Left forelimb (tissue), 1 donor: ENCODE measurements around the gene TRIM8.
"Not testable (repeated sequence)": the region's sequence is repeated elsewhere in the genome, so short reads cannot be mapped to it uniquely, and the experiment has no call there.

Experiments
- DNase-seq: peaks from one replicate; pipeline ENCODE4 v3.0.0-alpha.2; 2018; ENCODE audit warnings: low spot score

The TRIM8 gene

GRCh38 chr10:102670871-102671434 is 26.7 kb downstream of the TRIM8 start:
- no peak for DNase-seq

- no peak for DNase-seq
Measured at GRCh38 chr10:102673236-102673818, 29.0 kb downstream of the TRIM8 start.

- DNase-seq = no peak
Measured at GRCh38 chr10:102673819-102674511, 29.7 kb downstream of the TRIM8 start.

GRCh38 chr10:102674566-102674965 is 30.3 kb downstream of the TRIM8 start:
- no peak for DNase-seq

GRCh38 chr10:102675011-102675665 is 30.9 kb downstream of the TRIM8 start:
- no peak for DNase-seq

GRCh38 chr10:102675666-102676533 is 31.6 kb downstream of the TRIM8 start:
- DNase-seq = no peak

GRCh38 chr10:102676534-102677315 is 32.4 kb downstream of the TRIM8 start:
- DNase-seq = no peak

- DNase-seq = no peak
Measured at GRCh38 chr10:102677331-102678067, 33.2 kb downstream of the TRIM8 start.

GRCh38 chr10:102678068-102678400 is 33.8 kb downstream of the TRIM8 start:
- DNase-seq = no peak

GRCh38 chr10:102678842-102679289 is 34.6 kb downstream of the TRIM8 start:
- DNase-seq = peak; percentile 80

- no peak for DNase-seq
Measured at GRCh38 chr10:102679596-102679995, 35.3 kb downstream of the TRIM8 start.

GRCh38 chr10:102681696-102682095 is 37.4 kb downstream of the TRIM8 start:
- no peak for DNase-seq

- DNase-seq = no peak
Measured at GRCh38 chr10:102682416-102682815, 38.1 kb downstream of the TRIM8 start.

- no peak for DNase-seq
Measured at GRCh38 chr10:102682981-102683380, 38.7 kb downstream of the TRIM8 start.

GRCh38 chr10:102683736-102684135 is 39.5 kb downstream of the TRIM8 start:
- no peak for DNase-seq

- DNase-seq = no peak
Measured at GRCh38 chr10:102691285-102692066, 47.2 kb downstream of the TRIM8 start.

GRCh38 chr10:102695401-102695800 is 51.1 kb downstream of the TRIM8 start:
- DNase-seq = not testable (repeated sequence)

GRCh38 chr10:102696736-102697135 is 52.5 kb downstream of the TRIM8 start:
- no peak for DNase-seq

- DNase-seq = no peak
Measured at GRCh38 chr10:102698894-102699293, 54.6 kb downstream of the TRIM8 start.

GRCh38 chr10:102701272-102701671 is 57.0 kb downstream of the TRIM8 start:
- DNase-seq = no peak
